Dedifferentiated amniotic fluid mesenchymal stem cell (primary cell): ENCODE data around the gene AHRR.
"Not testable (repeated sequence)": the region's sequence is repeated elsewhere in the genome, so short reads cannot be mapped to it uniquely, and the experiment has no call there.

ENCODE experiments used
- DNase-seq: peaks from one replicate; pipeline ENCODE4 v3.0.0-alpha.2; 2016; ENCODE audit errors: extremely low spot score

Gene AHRR

GRCh38 chr5:305459-305858 lies 16.1 kb upstream of the AHRR start:
- DNase-seq = no peak

- no peak for DNase-seq
These were observed 15.3 kb upstream of the AHRR start for GRCh38 chr5:306011-306805.

- DNase-seq = no peak
These were observed 14.2 kb upstream of the AHRR start for GRCh38 chr5:307306-307705.

- DNase-seq = no peak
These were observed 13.5 kb upstream of the AHRR start for GRCh38 chr5:307794-308579.

GRCh38 chr5:308672-309271 lies 12.7 kb upstream of the AHRR start:
- DNase-seq = no peak

- DNase-seq = not testable (repeated sequence)
These were observed 11.7 kb upstream of the AHRR start for GRCh38 chr5:309831-310230.

- DNase-seq = no peak
These were observed 11.0 kb upstream of the AHRR start for GRCh38 chr5:310516-310915.

- DNase-seq = no peak
These were observed 10.5 kb upstream of the AHRR start for GRCh38 chr5:310941-311434.

GRCh38 chr5:311963-312362 lies 9.6 kb upstream of the AHRR start:
- no peak for DNase-seq

GRCh38 chr5:312845-313244 lies 8.7 kb upstream of the AHRR start:
- DNase-seq = no peak

GRCh38 chr5:313265-313664 lies 8.2 kb upstream of the AHRR start:
- DNase-seq = no peak

GRCh38 chr5:313806-314376 lies 7.6 kb upstream of the AHRR start:
- no peak for DNase-seq

- DNase-seq = no peak
These were observed 6.6 kb upstream of the AHRR start for GRCh38 chr5:314676-315487.

- DNase-seq = no peak
These were observed 5.9 kb upstream of the AHRR start for GRCh38 chr5:315488-316209.

GRCh38 chr5:316210-317085 lies 5.1 kb upstream of the AHRR start:
- no peak for DNase-seq

- DNase-seq = no peak
These were observed 4.3 kb upstream of the AHRR start for GRCh38 chr5:317086-317811.

- DNase-seq = no peak
These were observed 3.1 kb upstream of the AHRR start for GRCh38 chr5:318341-318897.

- no peak for DNase-seq
These were observed 2.4 kb upstream of the AHRR start for GRCh38 chr5:318931-319601.
